ENCODE data around the gene SUPT16H. TPM values are rescaled to one million over a fixed set of nuclear protein-coding genes. Genes with fewer than 3 reads are reported as not detected.

Gene SUPT16H
- total and polyA plus RNA-seq, 2 of the 13 experiments (the other 11 are each of a cell fraction or from before 2014, with no cell fraction given), result 77.5 to 230 TPM

DNA sequence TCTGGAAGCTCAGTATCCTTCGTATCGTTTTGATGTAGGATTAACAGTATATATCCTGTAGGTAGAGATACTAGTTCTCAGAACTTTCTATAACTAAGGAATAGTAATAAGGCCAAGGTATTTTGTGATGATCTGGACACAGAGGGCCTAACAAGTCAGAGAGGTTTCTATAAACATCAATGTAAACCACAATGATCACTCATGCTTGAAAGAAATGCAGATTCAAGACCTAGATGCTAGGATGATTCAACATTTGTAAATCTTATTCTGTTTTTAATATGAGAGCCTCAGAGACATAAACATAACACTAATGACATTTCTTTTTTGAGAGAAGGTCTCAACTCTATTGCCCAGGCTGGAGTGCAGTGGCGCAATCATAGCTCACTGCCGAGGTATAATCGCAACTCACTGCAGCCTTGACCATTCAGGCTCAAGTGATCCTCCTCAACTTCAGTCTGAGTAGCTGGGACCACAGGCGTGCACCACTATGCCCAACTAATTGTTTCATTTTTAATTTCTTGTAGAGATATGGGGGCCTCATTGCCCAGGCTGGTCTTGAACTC, 16.2 kb downstream of the SUPT16H start:
- no peak for ATAC-seq
- Histone ChIP-seq H3K27me3 (ENCODE audit: control insufficient read depth in 1 of 2, insufficient read depth in 2 of 2, low read length in 2 of 2) (no peaks in the 10 kb centered on the region), H3K4me3 (replicated peaks in 1 of 3; ENCODE audit: insufficient read depth in 1 of 3, low read depth in 2 of 3, low read length in 3 of 3) (no peak overlapping the region), H3K36me3 (replicated peaks in 1 of 2; ENCODE audit: control insufficient read depth in 1 of 2, insufficient read depth in 2 of 2, low read length in 2 of 2) (peaks cover 50 to 98% of the 10 kb centered on the region in 2 experiments), H3K27ac (ENCODE audit: extremely low read length, insufficient read depth, low read length) (no peak overlapping the region), H2AFZ (ENCODE audit: low read length) (no peak overlapping the region), H3K9ac (ENCODE audit: insufficient read depth, low read depth, low read length) (no peak overlapping the region), H3K4me1 (ENCODE audit: insufficient read depth, low read length) (no peaks in the 10 kb centered on the region), H3K9me3 (ENCODE audit: low read length) (no peaks in the 10 kb centered on the region), H4K20me1 (ENCODE audit: insufficient read depth, low read length) (no peaks in the 10 kb centered on the region), H3K4me2 (ENCODE audit: low read depth, low read length) (no peak overlapping the region), H3K79me2 (ENCODE audit: insufficient read depth, low read length) (no peaks in the 10 kb centered on the region)
- no TSS peak for BruUV-seq (replicated peaks)
- FAIRE-seq, result no peak
- 0 out of 2 replicates have a peak, but pooled peaks have one; percentile 28 for TF ChIP-seq CEBPB (IDR thresholded peaks at IDR 0.05; ENCODE audit: borderline replicate concordance, low read depth, low read length)
- TF ChIP-seq, protein P1, sequence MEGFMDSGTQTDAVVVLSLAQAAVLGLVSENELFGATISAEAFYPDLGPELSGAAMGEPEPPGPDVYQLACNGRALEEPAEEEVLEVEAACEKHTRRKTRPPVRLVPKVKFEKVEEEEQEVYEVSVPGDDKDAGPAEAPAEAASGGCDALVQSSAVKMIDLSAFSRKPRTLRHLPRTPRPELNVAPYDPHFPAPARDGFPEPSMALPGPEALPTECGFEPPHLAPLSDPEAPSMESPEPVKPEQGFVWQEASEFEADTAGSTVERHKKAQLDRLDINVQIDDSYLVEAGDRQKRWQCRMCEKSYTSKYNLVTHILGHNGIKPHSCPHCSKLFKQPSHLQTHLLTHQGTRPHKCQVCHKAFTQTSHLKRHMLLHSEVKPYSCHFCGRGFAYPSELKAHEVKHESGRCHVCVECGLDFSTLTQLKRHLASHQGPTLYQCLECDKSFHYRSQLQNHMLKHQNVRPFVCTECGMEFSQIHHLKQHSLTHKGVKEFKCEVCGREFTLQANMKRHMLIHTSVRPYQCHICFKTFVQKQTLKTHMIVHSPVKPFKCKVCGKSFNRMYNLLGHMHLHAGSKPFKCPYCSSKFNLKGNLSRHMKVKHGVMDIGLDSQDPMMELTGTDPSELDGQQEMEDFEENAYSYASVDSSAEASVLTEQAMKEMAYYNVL (CRISPR knock-in tag; IDR thresholded peaks at IDR 0.05; ENCODE audit: borderline replicate concordance), result no peak
- in situ Hi-C loops (cut with HindIII; ENCODE audit: extremely low pct_ligation_motif_present, low pct_unique_long_range_greater_than_20kb), result no loop called here
- intact Hi-C loops (cut with micrococcal nuclease; ENCODE audit: unreplicated experiment), result no loop called here
- DNase-seq (ENCODE audit: low spot score), result no peak
- CTCF ChIA-PET (ENCODE audit: low intra/inter-chr PET ratio, low total read pairs), result no interaction called here
- POLR2A ChIA-PET, result no interaction called here
- 95% methylated on average over 6 of the region's 6 CpGs for WGBS (ENCODE audit: low lambda C conversion rate)

DNA sequence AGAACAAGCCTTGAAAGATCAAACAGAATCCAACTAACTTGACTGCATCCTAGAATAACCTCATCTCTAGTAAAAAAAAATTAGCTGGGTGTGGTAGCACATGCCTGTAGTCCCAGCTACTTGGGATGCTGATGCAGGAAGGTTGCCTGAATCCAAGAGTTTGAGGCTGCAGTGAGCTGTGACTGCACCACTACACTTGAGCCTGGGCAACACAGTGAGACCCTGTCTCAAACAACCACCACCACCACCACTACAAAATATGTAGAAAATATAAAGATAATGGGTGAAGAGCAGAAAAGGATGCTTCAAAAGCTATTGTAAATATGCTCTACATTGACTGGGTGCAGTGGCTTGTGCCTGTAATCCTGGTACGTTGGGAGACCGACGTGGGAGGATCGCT, 27.3 kb downstream of the SUPT16H start:
- no peak overlapping the region for H3K4me2 ChIP-seq (ENCODE audit: low read depth, low read length)
- ChIA-PET POLR2A (no interaction called here), CTCF (ENCODE audit: low intra/inter-chr PET ratio, low total read pairs) (no interaction called here)
- in situ Hi-C loops (cut with HindIII; ENCODE audit: extremely low pct_ligation_motif_present, low pct_unique_long_range_greater_than_20kb) (no loop called here), intact Hi-C loops (cut with micrococcal nuclease; ENCODE audit: unreplicated experiment) (no loop called here)
- H3K36me3 ChIP-seq (replicated peaks in 1 of 2; ENCODE audit: control insufficient read depth in 1 of 2, insufficient read depth in 2 of 2, low read length in 2 of 2), result peaks cover 56 to 90% of the 10 kb centered on the region in 2 experiments
- no peaks in the 10 kb centered on the region for H3K9me3 ChIP-seq (ENCODE audit: low read length)
- FAIRE-seq (no peak), ATAC-seq (no peak), DNase-seq (ENCODE audit: low spot score) (no peak)
- H3K4me1 ChIP-seq (ENCODE audit: insufficient read depth, low read length), result no peaks in the 10 kb centered on the region
- H3K27ac ChIP-seq (ENCODE audit: extremely low read length, insufficient read depth, low read length), result no peak overlapping the region
- WGBS (ENCODE audit: low lambda C conversion rate), result 97% methylated on average over 4 of the region's 4 CpGs
- H3K9ac ChIP-seq (ENCODE audit: insufficient read depth, low read depth, low read length), result no peak overlapping the region
- no peak overlapping the region for H3K4me3 ChIP-seq (replicated peaks in 1 of 3; ENCODE audit: insufficient read depth in 1 of 3, low read depth in 2 of 3, low read length in 3 of 3)
- H4K20me1 ChIP-seq (ENCODE audit: insufficient read depth, low read length), result no peaks in the 10 kb centered on the region
- no peaks in the 10 kb centered on the region for H3K27me3 ChIP-seq (ENCODE audit: control insufficient read depth in 1 of 2, insufficient read depth in 2 of 2, low read length in 2 of 2)
- H3K79me2 ChIP-seq (ENCODE audit: insufficient read depth, low read length), result no peaks in the 10 kb centered on the region
- H2AFZ ChIP-seq (ENCODE audit: low read length), result no peak overlapping the region
- TF ChIP-seq ZNF121 (CRISPR knock-in tag; IDR thresholded peaks at IDR 0.05) (peak; percentile 88), CENPT (CRISPR knock-in tag; IDR thresholded peaks at IDR 0.05; ENCODE audit: low read depth) (no peak)
- BruUV-seq (replicated peaks), result no TSS peak

Measured in HepG2 (cell line).